COR-L47 (cell line): ENCODE measurements around the gene SRMS.
"Not testable (repeated sequence)": the region's sequence is repeated elsewhere in the genome, so short reads cannot be mapped to it uniquely, and the experiment has no call there.

Source experiments
- DNase-seq: peaks from one replicate; lab custom pipeline; 2025; lab: John Stamatoyannopoulos, UW

Gene SRMS

GRCh38 chr20:63522091-63522868 is 25.3 kb downstream of the SRMS start:
- DNase-seq: no peak

GRCh38 chr20:63521602-63522001 is 25.9 kb downstream of the SRMS start:
- no peak for DNase-seq

GRCh38 chr20:63520934-63521601 is 26.5 kb downstream of the SRMS start:
- DNase-seq: peak; percentile 53

- peak; percentile 67 for DNase-seq
Observed at GRCh38 chr20:63520504-63520933, 27.0 kb downstream of the SRMS start, which contains the start of gene PPDPF. Gene PPDPF, plus strand, starts transcription at chr20:63520765. Its CDS starts 544 bp downstream, at chr20:63521309.

- DNase-seq: peak; percentile 66
Observed at GRCh38 chr20:63519668-63520503, 27.7 kb downstream of the SRMS start.

GRCh38 chr20:63518946-63519667 is 28.4 kb downstream of the SRMS start:
- DNase-seq: no peak

- DNase-seq: no peak
Observed at GRCh38 chr20:63518351-63518861, 29.1 kb downstream of the SRMS start.

- no peak for DNase-seq
Observed at GRCh38 chr20:63517376-63518309, 29.9 kb downstream of the SRMS start.

GRCh38 chr20:63514520-63514919 is 33.0 kb downstream of the SRMS start:
- not testable (repeated sequence) for DNase-seq

GRCh38 chr20:63513207-63513606 is 34.3 kb downstream of the SRMS start:
- DNase-seq: no peak

- DNase-seq: no peak
Observed at GRCh38 chr20:63509088-63509564, 38.4 kb downstream of the SRMS start.

GRCh38 chr20:63508072-63508768 is 39.3 kb downstream of the SRMS start:
- no peak for DNase-seq

- no peak for DNase-seq
Observed at GRCh38 chr20:63507083-63507743, 40.3 kb downstream of the SRMS start.

GRCh38 chr20:63505723-63506122 is 41.8 kb downstream of the SRMS start:
- DNase-seq: no peak

- DNase-seq: no peak
Observed at GRCh38 chr20:63505281-63505680, 42.3 kb downstream of the SRMS start.

GRCh38 chr20:63504642-63505041 is 42.9 kb downstream of the SRMS start:
- DNase-seq: no peak

GRCh38 chr20:63503524-63503923 is 44.0 kb downstream of the SRMS start:
- DNase-seq: peak; percentile 45

GRCh38 chr20:63502671-63503172 is 44.8 kb downstream of the SRMS start:
- DNase-seq: peak; percentile 94
